Neural cell (in vitro differentiated cells): Measurements from ENCODE around the gene ARPC1B. TPM values are rescaled to one million over a fixed set of nuclear protein-coding genes. Genes with fewer than 3 reads are reported as not detected.
A peak's percentile ranks its signal among the peaks of the same experiment; 100 is the strongest.

Experiments
- H2AFZ ChIP-seq: fragments of 200-600, 300-800 bp; sonication (generic), shearing (Covaris generic); 2 replicates; pipeline ENCODE4 v1.6.0; 2014; ENCODE audit warnings: low read depth, mild to moderate bottlenecking, antibody characterized with exemption, low read length, moderate library complexity
- H3F3A ChIP-seq: fragments of 200-600 bp; shearing (Covaris generic); 2 replicates; pipeline ENCODE4 v1.6.1; 2016; ENCODE audit warnings: mild to moderate bottlenecking, moderate library complexity, mixed read lengths, antibody characterized with exemption, low read length; ENCODE audit not compliant: insufficient read depth, poor library complexity, severe bottlenecking
- H3K27ac ChIP-seq: fragments of 200-600, 300-800 bp; sonication (generic), shearing (Covaris generic); 2 replicates; pipeline ENCODE4 v1.5.1; 2014; ENCODE audit warnings: mild to moderate bottlenecking, low read length, moderate library complexity
- H3K27me3 ChIP-seq: fragments of 300-800, 200-600 bp; sonication (generic), shearing (Covaris generic); 2 replicates; pipeline ENCODE4 v1.6.0; 2014; ENCODE audit warnings: mild to moderate bottlenecking, low read depth, low read length, moderate library complexity; ENCODE audit not compliant: insufficient read depth
- H3K36me3 ChIP-seq: fragments of 300-800, 200-600 bp; sonication (generic), shearing (Covaris generic); 2 replicates; pipeline ENCODE4 v1.5.1; 2014; ENCODE audit warnings: mild to moderate bottlenecking, antibody characterized with exemption, low read length, moderate library complexity; ENCODE audit not compliant: insufficient read depth
- H3K4me2 ChIP-seq: fragments of 300-800, 200-600 bp; sonication (generic), shearing (Covaris generic); 2 replicates; pipeline ENCODE4 v1.6.0; 2014; ENCODE audit warnings: mild to moderate bottlenecking, low read length
- H3K4me3 ChIP-seq: fragments of 300-800, 200-600 bp; sonication (generic), shearing (Covaris generic); 2 replicates; pipeline ENCODE4 v1.5.1; 2014; ENCODE audit warnings: mild to moderate bottlenecking, low read length, moderate library complexity
- H3K79me2 ChIP-seq: fragments of 200-600 bp; shearing (Covaris generic); replicated peaks from 2 replicates; pipeline ENCODE4 v1.6.0; 2014; ENCODE audit warnings: mild to moderate bottlenecking, low read length, moderate library complexity; ENCODE audit not compliant: insufficient read depth
- H3K9ac ChIP-seq: fragments of 300-800, 200-600 bp; sonication (generic), shearing (Covaris generic); 2 replicates; pipeline ENCODE4 v1.6.1; 2016; ENCODE audit warnings: mild to moderate bottlenecking, low read length, mixed read lengths
- H3K9me2 ChIP-seq: fragments of 200-600 bp; shearing (Covaris generic); 2 replicates; pipeline ENCODE4 v1.6.1; 2016; ENCODE audit warnings: mild to moderate bottlenecking, low read length, mixed read lengths; ENCODE audit not compliant: insufficient read depth
- H3K9me3 ChIP-seq: fragments of 200-600, 300-800 bp; sonication (generic), shearing (Covaris generic); 2 replicates; pipeline ENCODE4 v1.6.1; 2016; ENCODE audit warnings: mild to moderate bottlenecking, mixed run types, low read length, moderate library complexity, mixed read lengths
- H4K20me1 ChIP-seq: fragments of 200-600 bp; shearing (Covaris generic); 2 replicates; pipeline ENCODE4 v1.6.1; 2016; ENCODE audit warnings: mild to moderate bottlenecking, mixed run types; ENCODE audit not compliant: insufficient read depth
- CTCF ChIP-seq: fragments of 450-650 bp; IDR thresholded peaks from 2 replicates; pipeline ENCODE4 v1.5.1; 2014; ENCODE audit warnings: antibody characterized with exemption, mild to moderate bottlenecking, moderate library complexity; ENCODE audit not compliant: poor library complexity, severe bottlenecking
- EP300 ChIP-seq: fragments of 450-650 bp; conservative IDR thresholded peaks from 2 replicates; pipeline ENCODE4 v1.6.1; 2014; ENCODE audit warnings: antibody characterized with exemption, mild to moderate bottlenecking, moderate library complexity; ENCODE audit not compliant: poor library complexity, severe bottlenecking
- EZH2 ChIP-seq: fragments of 200-600, 300-800 bp; shearing (Covaris generic), sonication (generic); IDR thresholded peaks from 2 replicates; pipeline ENCODE4 v1.6.1; 2014; ENCODE audit warnings: antibody characterized with exemption, low read length, borderline replicate concordance, mild to moderate bottlenecking; ENCODE audit not compliant: insufficient read depth, poor library complexity, severe bottlenecking
- MXI1 ChIP-seq: fragments of 450-650 bp; conservative IDR thresholded peaks from 2 replicates; pipeline ENCODE4 v1.6.1; 2014; ENCODE audit warnings: antibody characterized with exemption, mild to moderate bottlenecking; ENCODE audit not compliant: poor library complexity, severe bottlenecking
- POLR2AphosphoS5 ChIP-seq: IDR thresholded peaks from 2 replicates; pipeline ENCODE4 v1.6.1; 2012
- REST ChIP-seq: IDR thresholded peaks from 2 replicates; pipeline ENCODE4 v1.6.1; 2012; ENCODE audit warnings: borderline replicate concordance
- SMC3 ChIP-seq: fragments of 450-650 bp; conservative IDR thresholded peaks from 2 replicates; pipeline ENCODE4 v1.6.1; 2014; ENCODE audit warnings: antibody characterized with exemption, mild to moderate bottlenecking, moderate library complexity; ENCODE audit not compliant: poor library complexity
- TAF1 ChIP-seq: IDR thresholded peaks from 2 replicates; pipeline ENCODE4 v1.6.1; 2012; ENCODE audit warnings: low read depth
- polyA plus RNA-seq: library from polyadenylated mRNA; depleted of rRNA; stranded (reverse); fragments of >200 nt; gene quantifications from 2 replicates; pipeline ENCODE4 v1.2.3, GENCODE V29; 2014

Gene ARPC1B
- polyA plus RNA-seq, 1 donor from 2014 or later = 1.7 TPM

GRCh38 chr7:99373091-99374066 is 1.2 kb upstream of the ARPC1B start:
- Histone ChIP-seq H3K27ac (no peak overlapping the region), H3K9ac (no peak overlapping the region), H3K9me3 (no peaks in the 10 kb centered on the region), H3K79me2 (no peaks in the 10 kb centered on the region), H3K27me3 (peaks cover 10% of the 10 kb centered on the region), H3K4me3 (no peak overlapping the region), H4K20me1 (no peaks in the 10 kb centered on the region), H2AFZ (no peak overlapping the region), H3K9me2 (no peaks in the 10 kb centered on the region), H3F3A (no peaks in the 10 kb centered on the region), H3K36me3 (no peaks in the 10 kb centered on the region), H3K4me2 (no peak overlapping the region)
- no peak for TF ChIP-seq EZH2
- no peak for TF ChIP-seq TAF1
- TF ChIP-seq SMC3 = no peak
- no peak for TF ChIP-seq REST
- no peak for TF ChIP-seq MXI1
- no peak for TF ChIP-seq EP300
- TF ChIP-seq CTCF = no peak
- TF ChIP-seq POLR2AphosphoS5 = no peak

- Histone ChIP-seq H3K9me2 (no peaks in the 10 kb centered on the region), H3K27ac (no peak overlapping the region), H3K4me3 (peak overlapping the region; percentile 67), H3K9ac (peak overlapping the region; percentile 52), H3F3A (no peaks in the 10 kb centered on the region), H4K20me1 (no peaks in the 10 kb centered on the region), H2AFZ (no peak overlapping the region), H3K79me2 (no peaks in the 10 kb centered on the region), H3K9me3 (no peaks in the 10 kb centered on the region), H3K36me3 (no peaks in the 10 kb centered on the region), H3K4me2 (no peak overlapping the region), H3K27me3 (peaks cover 10% of the 10 kb centered on the region)
- TF ChIP-seq MXI1 = no peak
- no peak for TF ChIP-seq TAF1
- no peak for TF ChIP-seq EZH2
- no peak for TF ChIP-seq POLR2AphosphoS5
- TF ChIP-seq REST = no peak
- TF ChIP-seq CTCF = no peak
- no peak for TF ChIP-seq EP300
These were observed 709 bp downstream of the ARPC1B start for GRCh38 chr7:99375070-99375807.
